Right lobe of liver (tissue), 4 donors: ENCODE data around the gene OSBPL3.

Experiments used
- POLR2A ChIP-seq: fragments of 450-650 bp; IDR thresholded peaks from one replicate; pipeline ENCODE4 v1.6.1; 2017; ENCODE audit warnings: antibody characterized with exemption, mild to moderate bottlenecking
- TF ChIP-seq, protein P1 (sequence below), 4 donors: fragments of 200-600 bp in 3 of 4; fragments of 450-650 bp in 1 of 4; IDR thresholded peaks; one replicate each; pipeline versions ENCODE4 v1.5.1 to v1.8.0; 2016 to 2022; ENCODE audit warnings: antibody characterized with exemption in 4 of 4, mild to moderate bottlenecking in 2 of 4
- donor health status: DM: no; HTN: no; CAD: no.
- donor health status: DM: no; HTN: no; CAD: no.
- donor health status: DM: no; HTN: yes; CAD: no.

DNA sequence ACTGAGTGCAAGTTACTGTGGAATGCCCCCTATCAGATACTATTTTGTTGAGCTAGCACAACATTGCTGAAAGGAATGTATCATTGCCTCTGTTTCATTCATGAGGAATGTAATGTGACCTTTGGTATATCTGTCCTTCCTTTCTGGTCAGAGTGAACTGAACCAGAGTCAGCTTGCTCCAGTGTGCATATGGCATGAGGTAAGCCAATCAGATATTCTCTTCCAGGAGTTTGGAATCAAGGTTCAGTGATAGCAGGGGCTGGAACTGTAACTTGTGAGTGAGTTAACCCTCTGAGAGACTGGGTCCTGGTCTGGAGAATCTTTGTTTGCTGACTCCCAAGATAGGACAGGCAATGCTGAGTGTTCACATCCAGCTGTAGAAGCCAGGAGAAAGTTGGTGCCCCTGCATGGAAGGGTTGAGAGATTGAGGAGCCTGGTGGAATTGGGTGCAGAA, 45.3 kb upstream of the OSBPL3 start:
- TF ChIP-seq POLR2A: no peak
- TF ChIP-seq, protein P1, sequence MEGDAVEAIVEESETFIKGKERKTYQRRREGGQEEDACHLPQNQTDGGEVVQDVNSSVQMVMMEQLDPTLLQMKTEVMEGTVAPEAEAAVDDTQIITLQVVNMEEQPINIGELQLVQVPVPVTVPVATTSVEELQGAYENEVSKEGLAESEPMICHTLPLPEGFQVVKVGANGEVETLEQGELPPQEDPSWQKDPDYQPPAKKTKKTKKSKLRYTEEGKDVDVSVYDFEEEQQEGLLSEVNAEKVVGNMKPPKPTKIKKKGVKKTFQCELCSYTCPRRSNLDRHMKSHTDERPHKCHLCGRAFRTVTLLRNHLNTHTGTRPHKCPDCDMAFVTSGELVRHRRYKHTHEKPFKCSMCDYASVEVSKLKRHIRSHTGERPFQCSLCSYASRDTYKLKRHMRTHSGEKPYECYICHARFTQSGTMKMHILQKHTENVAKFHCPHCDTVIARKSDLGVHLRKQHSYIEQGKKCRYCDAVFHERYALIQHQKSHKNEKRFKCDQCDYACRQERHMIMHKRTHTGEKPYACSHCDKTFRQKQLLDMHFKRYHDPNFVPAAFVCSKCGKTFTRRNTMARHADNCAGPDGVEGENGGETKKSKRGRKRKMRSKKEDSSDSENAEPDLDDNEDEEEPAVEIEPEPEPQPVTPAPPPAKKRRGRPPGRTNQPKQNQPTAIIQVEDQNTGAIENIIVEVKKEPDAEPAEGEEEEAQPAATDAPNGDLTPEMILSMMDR (IDR thresholded peaks at IDR 0.05): no peak
